HG03045 (cell line): ENCODE data around the gene TAS2R50.

Experiments
- ATAC-seq: cut with Tn5 transposase; IDR thresholded peaks from one replicate; pipeline ENCODE4 v1.9.1; 2021; ENCODE audit warnings: mild to moderate bottlenecking, moderate library complexity; ENCODE audit not compliant: unreplicated experiment

The TAS2R50 gene

GRCh38 chr12:10956085-10956484 is 30.6 kb downstream of the TAS2R50 start:
- no peak for ATAC-seq

- no peak for ATAC-seq
Observed at GRCh38 chr12:10952645-10953044, 34.1 kb downstream of the TAS2R50 start.

GRCh38 chr12:10943167-10943566 is 43.5 kb downstream of the TAS2R50 start:
- ATAC-seq, result no peak

GRCh38 chr12:10941916-10942607 is 44.6 kb downstream of the TAS2R50 start:
- no peak for ATAC-seq

- no peak for ATAC-seq
Observed at GRCh38 chr12:10941369-10941768, 45.3 kb downstream of the TAS2R50 start.

GRCh38 chr12:10940389-10940788 is 46.3 kb downstream of the TAS2R50 start:
- no peak for ATAC-seq

- ATAC-seq, result no peak
Observed at GRCh38 chr12:10939163-10939562, 47.5 kb downstream of the TAS2R50 start, which contains the start of gene TAS2R14. Gene TAS2R14, minus strand, starts transcription at chr12:10939263. Its CDS starts 56 bp downstream, at chr12:10939207.

- ATAC-seq, result no peak
Observed at GRCh38 chr12:10936506-10936905, 50.2 kb downstream of the TAS2R50 start.
